ENCODE data around the gene L3MBTL3. TPM values are rescaled to one million over a fixed set of nuclear protein-coding genes. Genes with fewer than 3 reads are reported as not detected.
A peak's percentile ranks its signal among the peaks of the same experiment; 100 is the strongest.

The L3MBTL3 gene
- polyA plus RNA-seq, 1 experiment = 23.2 TPM

DNA sequence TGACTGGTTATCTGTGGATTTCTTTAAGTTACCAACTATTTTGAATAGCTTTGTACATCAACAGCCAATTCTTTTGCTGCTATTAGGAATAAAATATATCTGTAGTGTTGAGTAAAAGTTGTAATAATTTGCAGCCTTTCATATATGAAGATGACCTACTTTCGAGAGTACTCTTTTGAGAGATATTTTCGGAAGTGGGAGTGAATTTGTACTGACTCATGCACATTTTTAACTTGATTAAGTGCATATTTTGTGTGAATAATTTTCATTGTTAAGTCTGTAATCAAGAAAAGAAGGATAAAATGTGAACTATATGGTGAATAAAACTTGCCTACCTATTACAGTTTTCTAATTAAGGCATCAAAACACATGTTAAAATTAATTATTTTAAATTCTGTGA lies 51.9 kb downstream of the L3MBTL3 start:
- no peak for DNase-seq (ENCODE audit: low read depth, low spot score)
- CTCF ChIA-PET = interaction anchor here (1.4 kb wide), 1 partner anchor 34 kb away, joined by 3 read pairs; no protein-coding TSS in a partner anchor
- Histone ChIP-seq H3K9me3 (ENCODE audit: control insufficient read depth, insufficient read depth, low read length) (no peaks in the 10 kb centered on the region), H3K27me3 (ENCODE audit: control insufficient read depth, insufficient read depth, low read length) (no peaks in the 10 kb centered on the region), H3K27ac (ENCODE audit: low read depth, low read length) (no peak overlapping the region), H3K4me3 (ENCODE audit: low read depth, low read length) (no peak overlapping the region)
- POLR2A ChIA-PET = no interaction called here
- no peak for TF ChIP-seq CTCF (IDR thresholded peaks at IDR 0.05; ENCODE audit: low read depth, low read length)

GRCh38 chr6:130070792-130071191 lies 52.4 kb downstream of the L3MBTL3 start:
- ChIA-PET POLR2A (no interaction called here), CTCF (no interaction called here)
- no peak for TF ChIP-seq CTCF (IDR thresholded peaks at IDR 0.05; ENCODE audit: low read depth, low read length)
- H3K27me3 ChIP-seq (ENCODE audit: control insufficient read depth, insufficient read depth, low read length) = no peaks in the 10 kb centered on the region
- no peak for DNase-seq (ENCODE audit: low read depth, low spot score)
- H3K27ac ChIP-seq (ENCODE audit: low read depth, low read length) = no peak overlapping the region
- H3K9me3 ChIP-seq (ENCODE audit: control insufficient read depth, insufficient read depth, low read length) = no peaks in the 10 kb centered on the region
- H3K4me3 ChIP-seq (ENCODE audit: low read depth, low read length) = no peak overlapping the region

DNA sequence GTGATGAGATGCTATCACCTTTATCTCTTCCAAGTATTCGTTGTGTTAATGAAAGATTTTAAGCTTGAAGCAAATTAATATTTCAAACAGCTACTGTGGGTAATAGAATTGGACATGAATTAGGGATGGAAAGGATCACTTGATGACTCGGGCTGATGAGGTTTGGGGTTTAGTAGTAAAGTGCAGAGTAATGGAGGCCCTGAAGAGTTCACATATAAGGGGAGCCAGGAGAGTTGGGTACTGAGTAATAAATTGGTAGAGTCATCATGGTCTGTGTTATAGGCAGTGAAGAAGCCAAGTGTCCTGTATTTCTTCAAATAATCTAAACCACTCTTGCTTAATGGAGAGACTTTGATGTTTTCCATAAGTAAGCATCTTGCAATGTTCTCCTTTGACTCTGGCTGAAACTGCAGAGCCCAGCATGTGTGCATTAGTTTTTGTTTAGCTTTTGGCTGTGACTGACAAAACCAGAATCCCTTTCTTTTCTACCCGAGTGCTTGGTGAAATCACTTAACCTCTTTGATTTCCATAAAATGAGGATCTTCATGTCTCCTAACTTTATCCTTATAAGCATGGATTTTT lies 57.6 kb downstream of the L3MBTL3 start:
- CTCF ChIA-PET = interaction anchor here (1.0 to 1.8 kb wide), 3 partner anchors 207 to 246 kb away, joined by 4 to 9 read pairs (median 5); no protein-coding TSS in a partner anchor
- POLR2A ChIA-PET = no interaction called here
- Histone ChIP-seq H3K4me3 (ENCODE audit: low read depth, low read length) (no peak overlapping the region), H3K9me3 (ENCODE audit: control insufficient read depth, insufficient read depth, low read length) (no peaks in the 10 kb centered on the region), H3K27me3 (ENCODE audit: control insufficient read depth, insufficient read depth, low read length) (no peaks in the 10 kb centered on the region), H3K27ac (ENCODE audit: low read depth, low read length) (no peak overlapping the region)
- TF ChIP-seq CTCF (IDR thresholded peaks at IDR 0.05; ENCODE audit: low read depth, low read length) = no peak
- DNase-seq (ENCODE audit: low read depth, low spot score) = peak; percentile 2

GRCh38 chr6:130076512-130076911 lies 58.1 kb downstream of the L3MBTL3 start:
- peak; percentile 46 for TF ChIP-seq CTCF (IDR thresholded peaks at IDR 0.05; ENCODE audit: low read depth, low read length)
- Histone ChIP-seq H3K4me3 (ENCODE audit: low read depth, low read length) (no peak overlapping the region), H3K27ac (ENCODE audit: low read depth, low read length) (no peak overlapping the region), H3K27me3 (ENCODE audit: control insufficient read depth, insufficient read depth, low read length) (no peaks in the 10 kb centered on the region), H3K9me3 (ENCODE audit: control insufficient read depth, insufficient read depth, low read length) (no peaks in the 10 kb centered on the region)
- ChIA-PET POLR2A (no interaction called here), CTCF (interaction anchor here (0.6 to 1.8 kb wide), 4 partner anchors 122 to 245 kb away, joined by 3 to 9 read pairs (median 4); no protein-coding TSS in a partner anchor)
- DNase-seq (ENCODE audit: low read depth, low spot score) = peak; percentile 1

DNA sequence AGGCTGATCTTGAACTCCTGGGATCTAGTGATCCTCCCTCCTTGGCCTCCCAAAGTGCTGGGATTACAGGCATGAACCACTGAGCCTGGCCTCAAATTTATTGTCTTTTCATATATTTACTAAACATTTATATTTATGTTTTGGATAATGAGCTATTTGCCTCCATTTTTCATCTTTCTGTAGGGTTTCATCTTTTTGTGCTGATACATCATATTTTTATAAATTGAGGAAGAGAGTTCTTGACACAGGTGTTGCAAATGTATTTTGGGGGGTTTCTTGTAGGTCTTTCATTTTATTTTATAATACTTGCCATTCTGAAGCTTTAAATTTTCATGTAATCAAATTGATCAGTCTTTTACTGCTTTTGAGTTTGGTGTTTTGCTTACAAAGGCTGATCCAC lies 72.4 kb downstream of the L3MBTL3 start:
- TF ChIP-seq CTCF (IDR thresholded peaks at IDR 0.05; ENCODE audit: low read depth, low read length) = no peak
- POLR2A ChIA-PET = no interaction called here
- H3K27me3 ChIP-seq (ENCODE audit: control insufficient read depth, insufficient read depth, low read length) = no peaks in the 10 kb centered on the region

More for the DNA sequence above, 72.4 kb downstream of the L3MBTL3 start:
- Histone ChIP-seq H3K4me3 (ENCODE audit: low read depth, low read length) (no peak overlapping the region), H3K9me3 (ENCODE audit: control insufficient read depth, insufficient read depth, low read length) (no peaks in the 10 kb centered on the region), H3K27ac (ENCODE audit: low read depth, low read length) (no peak overlapping the region)
- no peak for DNase-seq (ENCODE audit: low read depth, low spot score)
- CTCF ChIA-PET = interaction anchor here (0.5 kb wide), 1 partner anchor 201 kb away, joined by 8 read pairs; no protein-coding TSS in a partner anchor

Data from AG04450 (cell line).